ENCODE results near the gene ZNF440. TPM values are rescaled to one million over a fixed set of nuclear protein-coding genes. Genes with fewer than 3 reads are reported as not detected.

Gene ZNF440
- total and polyA plus RNA-seq, 2 experiments from 2014 or later: 1.9 to 17.0 TPM

DNA sequence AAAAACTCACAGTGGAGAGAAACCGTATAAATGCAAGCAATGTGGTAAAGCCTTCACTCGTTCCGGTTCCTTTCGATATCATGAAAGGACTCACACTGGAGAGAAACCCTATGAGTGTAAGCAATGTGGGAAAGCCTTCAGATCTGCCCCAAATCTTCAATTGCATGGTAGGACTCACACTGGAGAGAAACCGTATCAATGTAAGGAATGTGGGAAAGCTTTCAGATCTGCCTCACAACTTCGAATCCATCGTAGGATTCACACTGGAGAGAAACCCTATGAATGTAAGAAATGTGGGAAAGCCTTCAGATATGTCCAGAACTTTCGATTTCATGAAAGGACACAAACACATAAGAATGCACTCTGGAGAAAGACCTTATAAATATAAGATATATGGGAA, 54.1 kb downstream of the ZNF440 start:
- no peak for TF ChIP-seq EZH2phosphoT487 (IDR thresholded peaks at IDR 0.05; ENCODE audit: low read depth, severe bottlenecking, unreplicated experiment)
- TF ChIP-seq EZH2 (IDR thresholded peaks at IDR 0.05; ENCODE audit: borderline replicate concordance): no peak
- TF ChIP-seq, protein P1, sequence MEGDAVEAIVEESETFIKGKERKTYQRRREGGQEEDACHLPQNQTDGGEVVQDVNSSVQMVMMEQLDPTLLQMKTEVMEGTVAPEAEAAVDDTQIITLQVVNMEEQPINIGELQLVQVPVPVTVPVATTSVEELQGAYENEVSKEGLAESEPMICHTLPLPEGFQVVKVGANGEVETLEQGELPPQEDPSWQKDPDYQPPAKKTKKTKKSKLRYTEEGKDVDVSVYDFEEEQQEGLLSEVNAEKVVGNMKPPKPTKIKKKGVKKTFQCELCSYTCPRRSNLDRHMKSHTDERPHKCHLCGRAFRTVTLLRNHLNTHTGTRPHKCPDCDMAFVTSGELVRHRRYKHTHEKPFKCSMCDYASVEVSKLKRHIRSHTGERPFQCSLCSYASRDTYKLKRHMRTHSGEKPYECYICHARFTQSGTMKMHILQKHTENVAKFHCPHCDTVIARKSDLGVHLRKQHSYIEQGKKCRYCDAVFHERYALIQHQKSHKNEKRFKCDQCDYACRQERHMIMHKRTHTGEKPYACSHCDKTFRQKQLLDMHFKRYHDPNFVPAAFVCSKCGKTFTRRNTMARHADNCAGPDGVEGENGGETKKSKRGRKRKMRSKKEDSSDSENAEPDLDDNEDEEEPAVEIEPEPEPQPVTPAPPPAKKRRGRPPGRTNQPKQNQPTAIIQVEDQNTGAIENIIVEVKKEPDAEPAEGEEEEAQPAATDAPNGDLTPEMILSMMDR (IDR thresholded peaks at IDR 0.05; ENCODE audit: poor library complexity): no peak
- 91% methylated on average over 8 of the region's 8 CpGs for WGBS (ENCODE audit: low lambda C conversion rate, missing lambda C conversion rate)
- Histone ChIP-seq H3K4me3 (no peak overlapping the region), H3K4me2 (no peak overlapping the region), H4K20me1 (ENCODE audit: insufficient read depth, poor library complexity, severe bottlenecking) (no peaks in the 10 kb centered on the region), H3K27me3 (no peaks in the 10 kb centered on the region), H3K4me1 (ENCODE audit: insufficient read depth) (no peaks in the 10 kb centered on the region), H3K9me3 (ENCODE audit: low read depth) (peaks cover 30% of the 10 kb centered on the region), H3K9me2 (replicated peaks; ENCODE audit: insufficient read depth) (no peaks in the 10 kb centered on the region), H2AFZ (no peak overlapping the region), H3K79me2 (no peaks in the 10 kb centered on the region), H3K27ac (no peak overlapping the region), H3K36me3 (replicated peaks; ENCODE audit: insufficient read depth, low read depth) (peaks cover 6% of the 10 kb centered on the region)
- DNase-seq (ENCODE audit: low spot score): no peak

DNA sequence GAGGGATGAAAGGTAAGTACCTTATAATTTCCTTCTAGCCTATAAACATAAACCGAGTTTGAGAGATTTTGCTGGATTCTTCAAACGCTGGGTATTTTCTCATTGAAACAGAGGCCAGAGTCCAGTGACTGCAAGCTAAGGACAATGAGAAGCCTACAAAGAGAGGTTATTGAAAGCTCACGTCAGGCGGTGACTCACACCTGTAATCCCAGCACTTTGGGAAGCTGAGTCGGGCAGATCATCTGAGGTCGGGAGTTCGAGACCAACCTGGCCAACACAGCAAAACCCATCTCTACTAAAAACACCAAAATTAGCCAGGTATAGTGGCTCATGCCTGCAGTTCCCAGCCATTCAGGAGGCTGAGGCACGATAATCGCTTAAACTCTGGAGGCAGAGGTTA, 58.6 kb downstream of the ZNF440 start:
- H3K4me2 ChIP-seq: no peak overlapping the region
- peaks cover 2% of the 10 kb centered on the region for H3K36me3 ChIP-seq (replicated peaks; ENCODE audit: insufficient read depth, low read depth)
- TF ChIP-seq, protein P1 (IDR thresholded peaks at IDR 0.05; ENCODE audit: poor library complexity): no peak
- TF ChIP-seq EZH2 (IDR thresholded peaks at IDR 0.05; ENCODE audit: borderline replicate concordance): no peak
- TF ChIP-seq EZH2phosphoT487 (IDR thresholded peaks at IDR 0.05; ENCODE audit: low read depth, severe bottlenecking, unreplicated experiment): no peak
- no peak overlapping the region for H3K27ac ChIP-seq
- no peaks in the 10 kb centered on the region for H3K9me2 ChIP-seq (replicated peaks; ENCODE audit: insufficient read depth)
- DNase-seq (ENCODE audit: low spot score): no peak
- H3K4me3 ChIP-seq: no peak overlapping the region
- H3K79me2 ChIP-seq: no peaks in the 10 kb centered on the region
- H3K9me3 ChIP-seq (ENCODE audit: low read depth): peaks cover 20% of the 10 kb centered on the region
- H3K27me3 ChIP-seq: no peaks in the 10 kb centered on the region
- no peak overlapping the region for H2AFZ ChIP-seq
- 86% methylated on average over 9 of the region's 9 CpGs for WGBS (ENCODE audit: low lambda C conversion rate, missing lambda C conversion rate)
- H3K4me1 ChIP-seq (ENCODE audit: insufficient read depth): no peaks in the 10 kb centered on the region
- H4K20me1 ChIP-seq (ENCODE audit: insufficient read depth, poor library complexity, severe bottlenecking): no peaks in the 10 kb centered on the region

DNA sequence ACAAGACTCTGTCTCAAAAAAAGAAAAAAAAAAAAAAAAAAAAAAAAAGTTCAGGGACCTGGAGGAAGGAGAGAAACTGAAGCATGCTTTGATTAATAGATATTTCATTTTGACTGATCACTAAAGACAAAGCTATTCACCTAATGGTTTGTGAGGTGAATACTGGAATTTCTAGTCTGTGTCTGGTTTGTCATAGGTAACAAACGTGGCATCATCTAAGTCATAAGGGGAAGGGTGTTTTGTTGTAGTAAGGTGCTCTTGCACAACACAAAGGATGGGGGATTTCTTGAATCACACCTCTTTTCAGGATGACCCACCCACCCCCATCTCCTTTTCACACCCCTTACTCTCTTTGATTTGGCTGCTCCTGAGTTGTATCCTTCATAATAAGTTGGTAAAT, 59.7 kb downstream of the ZNF440 start:
- H3K9me2 ChIP-seq (replicated peaks; ENCODE audit: insufficient read depth): no peaks in the 10 kb centered on the region
- H2AFZ ChIP-seq: no peak overlapping the region
- H3K4me1 ChIP-seq (ENCODE audit: insufficient read depth): no peaks in the 10 kb centered on the region
- no peaks in the 10 kb centered on the region for H3K27me3 ChIP-seq
- H3K27ac ChIP-seq: no peak overlapping the region
- no peak overlapping the region for H3K4me2 ChIP-seq
- WGBS (ENCODE audit: low lambda C conversion rate, missing lambda C conversion rate): 65% methylated on average over 1 of the region's 1 CpG
- no peaks in the 10 kb centered on the region for H4K20me1 ChIP-seq (ENCODE audit: insufficient read depth, poor library complexity, severe bottlenecking)
- no peak for DNase-seq (ENCODE audit: low spot score)
- H3K4me3 ChIP-seq: no peak overlapping the region
- H3K9me3 ChIP-seq (ENCODE audit: low read depth): peaks cover 9% of the 10 kb centered on the region
- H3K36me3 ChIP-seq (replicated peaks; ENCODE audit: insufficient read depth, low read depth): no peaks in the 10 kb centered on the region
- H3K79me2 ChIP-seq: no peaks in the 10 kb centered on the region
- TF ChIP-seq EZH2 (IDR thresholded peaks at IDR 0.05; ENCODE audit: borderline replicate concordance) (no peak), EZH2phosphoT487 (IDR thresholded peaks at IDR 0.05; ENCODE audit: low read depth, severe bottlenecking, unreplicated experiment) (no peak)
- TF ChIP-seq, protein P1 (IDR thresholded peaks at IDR 0.05; ENCODE audit: poor library complexity): no peak
